Left lobe of liver (tissue), 2 donors: ENCODE measurements around the gene SGMS1. TPM values are rescaled to one million over a fixed set of nuclear protein-coding genes. Genes with fewer than 3 reads are reported as not detected.
A peak's percentile ranks its signal among the peaks of the same experiment; 100 is the strongest.
"Not testable (repeated sequence)": the region's sequence is repeated elsewhere in the genome, so short reads cannot be mapped to it uniquely, and the experiment has no call there.

ENCODE experiments used
- ATAC-seq: fragments of 200-7000 bp; cut with Tn5 transposase; one replicate; pipeline ENCODE4 v1.9.1; 2020; ENCODE audit warnings: mild to moderate bottlenecking, moderate library complexity
- DNase-seq: peaks from one replicate; pipeline ENCODE4 v3.0.0-alpha.2; 2020; ENCODE audit warnings: low spot score
- total RNA-seq: library from RNA; stranded (reverse); gene quantifications from one replicate; pipeline ENCODE4 v1.2.1, GENCODE V29; 2021
- donor health status: DM: no; HTN: no; CAD: no; lungs with moderate emphysema.
- donor health status: DM: no; HTN: yes; CAD: no.

The SGMS1 gene
- total RNA-seq, 1 donor from 2014 or later, result 17.4 TPM

GRCh38 chr10:50585921-50586739 is 37.6 kb downstream of the SGMS1 start:
- no peak for ATAC-seq
- no peak for DNase-seq

- DNase-seq (peak; percentile 79), ATAC-seq (peak; percentile 98)
Measured at GRCh38 chr10:50582766-50583762, 40.7 kb downstream of the SGMS1 start.

- ATAC-seq, result no peak
- no peak for DNase-seq
Measured at GRCh38 chr10:50582046-50582445, 41.7 kb downstream of the SGMS1 start.

GRCh38 chr10:50580262-50580891 is 43.4 kb downstream of the SGMS1 start:
- ATAC-seq, result no peak
- no peak for DNase-seq

- ATAC-seq, result no peak
- no peak for DNase-seq
Measured at GRCh38 chr10:50579491-50580261, 44.1 kb downstream of the SGMS1 start.

GRCh38 chr10:50578949-50579348 is 44.8 kb downstream of the SGMS1 start:
- DNase-seq (no peak), ATAC-seq (no peak)

- peak; percentile 82 for ATAC-seq
- DNase-seq, result no peak
Measured at GRCh38 chr10:50577681-50578350, 45.9 kb downstream of the SGMS1 start.

GRCh38 chr10:50577010-50577409 is 46.7 kb downstream of the SGMS1 start:
- DNase-seq (no peak), ATAC-seq (no peak)

- DNase-seq, result no peak
- no peak for ATAC-seq
Measured at GRCh38 chr10:50576245-50576815, 47.4 kb downstream of the SGMS1 start.

- no peak for ATAC-seq
Measured at GRCh38 chr10:50575477-50576244, 48.1 kb downstream of the SGMS1 start.

GRCh38 chr10:50574931-50575330 is 48.8 kb downstream of the SGMS1 start:
- DNase-seq (no peak), ATAC-seq (no peak)

More at GRCh38 chr10:50575477-50576244, 48.1 kb downstream of the SGMS1 start:
- DNase-seq, result no peak

GRCh38 chr10:50574305-50574704 is 49.5 kb downstream of the SGMS1 start:
- no peak for DNase-seq
- ATAC-seq, result no peak

GRCh38 chr10:50572017-50572491 is 51.7 kb downstream of the SGMS1 start:
- ATAC-seq (peak; percentile 87), DNase-seq (peak; percentile 90)

GRCh38 chr10:50568750-50569149 is 55.0 kb downstream of the SGMS1 start:
- DNase-seq, ATAC-seq: not testable (repeated sequence)

- peak; percentile 69 for DNase-seq
- ATAC-seq, result peak; percentile 64
Measured at GRCh38 chr10:50567384-50567783, 56.4 kb downstream of the SGMS1 start.

GRCh38 chr10:50566150-50566549 is 57.6 kb downstream of the SGMS1 start:
- ATAC-seq (peak; percentile 48), DNase-seq (no peak)

GRCh38 chr10:50565301-50566083 is 58.3 kb downstream of the SGMS1 start:
- DNase-seq (no peak), ATAC-seq (no peak)

GRCh38 chr10:50563906-50564305 is 59.9 kb downstream of the SGMS1 start:
- DNase-seq (peak; percentile 72), ATAC-seq (peak; percentile 81)
